Thyroid gland (tissue), 4 donors: ENCODE data around the gene CDK16. TPM values are rescaled to one million over a fixed set of nuclear protein-coding genes. Genes with fewer than 3 reads are reported as not detected.
A peak's percentile ranks its signal among the peaks of the same experiment; 100 is the strongest.

Source experiments
- DNase-seq, 2 donors: peaks; one replicate each; pipeline ENCODE4 v3.0.0-alpha.2; 2019
- H3K27ac ChIP-seq, 3 donors: fragments of 200-600 bp; sonication (generic); 1 replicate in 2 of 3; 2 replicates in 1 of 3; pipeline ENCODE4 v1.5.1; 2016 to 2019; ENCODE audit warnings: mild to moderate bottlenecking in 1 of 3, moderate library complexity in 1 of 3
- H3K27me3 ChIP-seq: fragments of 200-600 bp; sonication (generic); one replicate; pipeline ENCODE4 v1.5.1; 2019
- H3K36me3 ChIP-seq, 2 donors: fragments of 200-600 bp; sonication (generic); one replicate each; pipeline ENCODE4 v1.5.1; 2016 to 2019
- H3K4me1 ChIP-seq, 2 donors: fragments of 200-600 bp; sonication (generic); one replicate each; pipeline ENCODE4 v1.5.1; 2017 to 2019
- H3K4me3 ChIP-seq, 3 donors: fragments of 200-600 bp; sonication (generic); replicated peaks in 1 of 3; 1 replicate in 2 of 3; 2 replicates in 1 of 3; pipeline ENCODE4 v1.5.1; 2016; ENCODE audit warnings: mild to moderate bottlenecking in 1 of 3
- H3K9me3 ChIP-seq: fragments of 200-600 bp; sonication (generic); one replicate; pipeline ENCODE4 v1.5.1; 2017
- POLR2A ChIP-seq, 2 donors: fragments of 450-650 bp; IDR thresholded peaks; one replicate each; pipeline ENCODE4 v1.6.1; 2017; ENCODE audit warnings: antibody characterized with exemption in 2 of 2, mild to moderate bottlenecking in 2 of 2, moderate library complexity in 1 of 2
- WGBS, 2 donors: methylation state at CpG; one replicate each; pipeline ENCODE4 v1.1.5; 2017; 5-methylcytosine and 5-hydroxymethylcytosine counted together
- intact Hi-C: fragments of 100-400 bp; cut with DNase I; formaldehyde crosslinking; loops from one replicate; pipeline ENCODE4 v1.15.1; 2023
- total RNA-seq, 4 donors: library from RNA; depleted of rRNA; stranded (reverse); fragments of >200 nt; gene quantifications; one replicate each; pipeline ENCODE4 v1.2.3, GENCODE V29; 2016
- TF ChIP-seq, protein P1 (sequence below), 6 experiments: fragments of 200-600 bp in 3 of 6; fragments of 450-650 bp in 3 of 6; sonication (generic) in 3 of 6; IDR thresholded peaks; one replicate each; pipeline ENCODE4 v1.5.1; 2016 to 2019; ENCODE audit warnings: antibody characterized with exemption in 6 of 6, mild to moderate bottlenecking in 2 of 6, inconsistent platforms in 1 of 6, moderate library complexity in 1 of 6

Gene CDK16
- total RNA-seq, 4 donors from 2014 or later = 76.6 to 111 (median 93.7) TPM

DNA sequence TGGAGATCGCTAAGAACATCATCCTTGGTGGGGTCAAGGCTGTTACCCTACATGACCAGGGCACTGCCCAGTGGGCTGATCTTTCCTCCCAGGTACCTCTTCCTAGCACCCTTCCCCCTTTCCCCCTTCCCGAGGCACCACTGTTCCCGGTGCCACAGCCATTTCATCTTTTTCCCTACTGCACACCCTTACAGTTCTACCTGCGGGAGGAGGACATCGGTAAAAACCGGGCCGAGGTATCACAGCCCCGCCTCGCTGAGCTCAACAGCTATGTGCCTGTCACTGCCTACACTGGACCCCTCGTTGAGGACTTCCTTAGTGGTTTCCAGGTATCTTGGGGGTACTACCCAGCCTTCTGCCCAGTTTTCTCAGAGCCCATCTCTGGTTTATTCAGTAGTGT, 19.2 kb upstream of the CDK16 start:
- intact Hi-C loops = no loop called here
- H3K27ac ChIP-seq = no peak overlapping the region
- no peaks in the 10 kb centered on the region for H3K9me3 ChIP-seq
- no peak for DNase-seq
- peaks cover 53 to 57% of the 10 kb centered on the region in 2 donors for H3K36me3 ChIP-seq
- WGBS, 2 donors = 92 to 94% methylated on average over 8 to 10 of the region's 10 CpGs
- no peaks in the 10 kb centered on the region for H3K27me3 ChIP-seq
- no peak overlapping the region for H3K4me3 ChIP-seq
- no peak for TF ChIP-seq POLR2A (IDR thresholded peaks at IDR 0.05)
- TF ChIP-seq, protein P1, sequence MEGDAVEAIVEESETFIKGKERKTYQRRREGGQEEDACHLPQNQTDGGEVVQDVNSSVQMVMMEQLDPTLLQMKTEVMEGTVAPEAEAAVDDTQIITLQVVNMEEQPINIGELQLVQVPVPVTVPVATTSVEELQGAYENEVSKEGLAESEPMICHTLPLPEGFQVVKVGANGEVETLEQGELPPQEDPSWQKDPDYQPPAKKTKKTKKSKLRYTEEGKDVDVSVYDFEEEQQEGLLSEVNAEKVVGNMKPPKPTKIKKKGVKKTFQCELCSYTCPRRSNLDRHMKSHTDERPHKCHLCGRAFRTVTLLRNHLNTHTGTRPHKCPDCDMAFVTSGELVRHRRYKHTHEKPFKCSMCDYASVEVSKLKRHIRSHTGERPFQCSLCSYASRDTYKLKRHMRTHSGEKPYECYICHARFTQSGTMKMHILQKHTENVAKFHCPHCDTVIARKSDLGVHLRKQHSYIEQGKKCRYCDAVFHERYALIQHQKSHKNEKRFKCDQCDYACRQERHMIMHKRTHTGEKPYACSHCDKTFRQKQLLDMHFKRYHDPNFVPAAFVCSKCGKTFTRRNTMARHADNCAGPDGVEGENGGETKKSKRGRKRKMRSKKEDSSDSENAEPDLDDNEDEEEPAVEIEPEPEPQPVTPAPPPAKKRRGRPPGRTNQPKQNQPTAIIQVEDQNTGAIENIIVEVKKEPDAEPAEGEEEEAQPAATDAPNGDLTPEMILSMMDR (IDR thresholded peaks at IDR 0.05) = no peak
- peaks cover 32 to 49% of the 10 kb centered on the region in 2 donors for H3K4me1 ChIP-seq

DNA sequence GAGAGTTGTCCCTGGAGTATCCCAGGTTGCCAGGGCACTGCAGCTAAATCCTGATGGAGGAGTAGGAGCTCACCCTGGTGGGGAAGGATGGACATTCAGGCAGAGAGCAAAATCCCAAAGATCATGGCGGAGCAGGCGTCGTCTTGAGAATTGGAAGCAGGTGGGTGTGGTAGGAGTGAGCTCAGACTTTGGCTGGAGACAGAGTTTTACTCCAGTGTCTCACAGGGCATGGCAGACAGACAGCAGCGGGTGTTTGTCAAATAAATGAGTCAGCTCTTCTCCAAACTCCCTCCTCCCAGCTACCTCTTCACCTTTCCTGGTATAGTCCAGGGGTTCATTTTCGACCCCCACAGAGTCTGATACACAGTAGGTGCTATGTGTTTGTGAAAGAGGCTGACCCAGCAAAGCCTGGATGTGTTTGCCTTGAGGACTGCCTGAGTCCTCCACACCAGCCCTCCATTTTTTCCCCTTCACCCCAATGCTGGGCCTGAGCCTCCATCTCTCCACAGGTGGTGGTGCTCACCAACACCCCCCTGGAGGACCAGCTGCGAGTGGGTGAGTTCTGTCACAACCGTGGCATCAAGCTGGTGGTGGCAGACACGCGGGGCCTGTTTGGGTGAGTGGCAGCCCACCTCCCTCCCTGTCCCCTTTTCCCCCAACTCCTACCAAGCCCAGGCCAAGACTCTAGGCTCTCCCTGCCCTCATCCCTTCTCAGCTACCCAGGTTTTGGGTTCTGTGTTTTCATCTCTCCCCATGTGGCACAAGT, 17.9 kb upstream of the CDK16 start:
- intact Hi-C loops = no loop called here
- Histone ChIP-seq H3K36me3 (peaks cover 54 to 70% of the 10 kb centered on the region in 2 donors), H3K4me3 (no peak overlapping the region), H3K27ac (peak overlapping the region in 2 of 3 donors; percentile 41), H3K9me3 (no peaks in the 10 kb centered on the region), H3K27me3 (no peaks in the 10 kb centered on the region), H3K4me1 (peaks cover 20 to 36% of the 10 kb centered on the region in 2 donors)
- no peak for TF ChIP-seq POLR2A (IDR thresholded peaks at IDR 0.05)
- TF ChIP-seq, protein P1 (IDR thresholded peaks at IDR 0.05) = no peak
- DNase-seq = no peak
- 81% methylated on average over 5 of the region's 9 CpGs for WGBS, 2 donors

DNA sequence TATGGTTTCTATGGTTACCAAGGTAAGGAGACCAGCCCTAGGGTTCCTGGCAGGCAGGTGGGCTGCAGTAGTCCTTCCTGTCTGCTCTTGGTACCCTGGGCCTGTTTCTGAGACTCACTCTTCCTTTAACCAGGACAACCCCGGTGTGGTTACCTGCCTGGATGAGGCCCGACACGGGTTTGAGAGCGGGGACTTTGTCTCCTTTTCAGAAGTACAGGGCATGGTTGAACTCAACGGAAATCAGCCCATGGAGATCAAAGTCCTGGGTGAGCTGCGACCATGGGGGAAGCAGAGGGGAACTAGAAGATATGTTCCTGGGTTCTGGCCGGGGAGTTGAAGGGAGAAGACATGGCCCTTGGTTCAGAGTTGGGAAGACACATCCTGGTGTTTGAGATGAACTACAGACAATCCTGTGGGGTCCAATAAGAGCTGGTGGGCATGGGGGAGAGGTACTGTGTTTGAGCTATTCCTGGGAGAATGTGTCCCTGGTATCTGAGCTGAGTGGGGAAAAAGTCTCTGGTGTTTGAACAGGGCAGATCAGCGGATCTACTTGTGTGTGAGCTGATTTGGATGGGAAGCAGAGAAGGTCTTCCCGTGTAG, 17.0 kb upstream of the CDK16 start:
- peak overlapping the region in 2 of 3 donors; percentile 41 for H3K27ac ChIP-seq
- 81 to 100% methylated on average over 4 of the region's 9 CpGs for WGBS, 2 donors
- peaks cover 63 to 79% of the 10 kb centered on the region in 2 donors for H3K36me3 ChIP-seq
- H3K27me3 ChIP-seq = no peaks in the 10 kb centered on the region
- TF ChIP-seq, protein P1 (IDR thresholded peaks at IDR 0.05) = no peak
- TF ChIP-seq POLR2A (IDR thresholded peaks at IDR 0.05) = no peak
- H3K4me1 ChIP-seq = peaks cover 11 to 28% of the 10 kb centered on the region in 2 donors
- intact Hi-C loops = no loop called here
- H3K4me3 ChIP-seq = no peak overlapping the region
- H3K9me3 ChIP-seq = no peaks in the 10 kb centered on the region
- no peak for DNase-seq

DNA sequence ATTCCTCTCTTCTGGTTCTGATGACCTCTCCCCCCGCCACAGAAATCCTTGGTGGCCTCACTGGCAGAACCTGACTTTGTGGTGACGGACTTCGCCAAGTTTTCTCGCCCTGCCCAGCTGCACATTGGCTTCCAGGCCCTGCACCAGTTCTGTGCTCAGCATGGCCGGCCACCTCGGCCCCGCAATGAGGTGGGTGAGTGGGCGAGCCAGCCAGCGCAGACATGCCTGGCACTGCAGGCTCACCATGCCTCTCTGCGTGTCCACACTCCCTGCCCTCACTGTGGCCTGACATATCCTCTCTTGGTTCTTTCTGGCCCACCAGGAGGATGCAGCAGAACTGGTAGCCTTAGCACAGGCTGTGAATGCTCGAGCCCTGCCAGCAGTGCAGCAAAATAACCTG, 16.2 kb upstream of the CDK16 start:
- DNase-seq = no peak
- no peak overlapping the region for H3K4me3 ChIP-seq
- H3K36me3 ChIP-seq = peaks cover 67 to 88% of the 10 kb centered on the region in 2 donors
- H3K4me1 ChIP-seq = peaks cover 4 to 19% of the 10 kb centered on the region in 2 donors
- no peak for TF ChIP-seq POLR2A (IDR thresholded peaks at IDR 0.05)
- TF ChIP-seq, protein P1 (IDR thresholded peaks at IDR 0.05) = no peak
- no peaks in the 10 kb centered on the region for H3K9me3 ChIP-seq
- intact Hi-C loops = no loop called here
- H3K27me3 ChIP-seq = no peaks in the 10 kb centered on the region
- peak overlapping the region in 2 of 3 donors; percentile 41 to 60 for H3K27ac ChIP-seq
- WGBS, 2 donors = 93 to 95% methylated on average over 4 to 6 of the region's 11 CpGs

DNA sequence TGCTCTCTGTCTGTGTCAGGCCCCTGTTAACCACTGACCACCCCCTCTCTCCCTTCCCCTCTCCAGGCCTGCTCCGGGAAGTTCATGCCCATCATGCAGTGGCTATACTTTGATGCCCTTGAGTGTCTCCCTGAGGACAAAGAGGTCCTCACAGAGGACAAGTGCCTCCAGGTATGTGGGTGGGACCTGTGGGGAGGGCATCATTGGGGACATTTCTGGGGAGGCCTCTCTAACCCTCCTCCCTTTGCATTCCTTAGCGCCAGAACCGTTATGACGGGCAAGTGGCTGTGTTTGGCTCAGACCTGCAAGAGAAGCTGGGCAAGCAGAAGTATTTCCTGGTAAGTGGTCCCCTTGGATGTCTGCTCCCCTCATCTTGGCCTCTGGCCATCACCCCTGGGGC, 15.6 kb upstream of the CDK16 start:
- peak; percentile 36 to 76 for DNase-seq
- Histone ChIP-seq H3K27me3 (no peaks in the 10 kb centered on the region), H3K9me3 (no peaks in the 10 kb centered on the region), H3K27ac (peak overlapping the region in 2 of 3 donors; percentile 41 to 60), H3K36me3 (peaks cover 70 to 93% of the 10 kb centered on the region in 2 donors), H3K4me1 (peaks cover 0 to 13% of the 10 kb centered on the region in 2 donors), H3K4me3 (no peak overlapping the region)
- intact Hi-C loops = no loop called here
- TF ChIP-seq, protein P1 (IDR thresholded peaks at IDR 0.05) = no peak
- TF ChIP-seq POLR2A (IDR thresholded peaks at IDR 0.05) = no peak
- WGBS, 2 donors = 30 to 40% methylated on average over 2 of the region's 4 CpGs
